CD8-positive, alpha-beta memory T cell (primary cell): ENCODE measurements around the gene WDR48. TPM values are rescaled to one million over a fixed set of nuclear protein-coding genes. Genes with fewer than 3 reads are reported as not detected.

ENCODE experiments used
- CTCF ChIA-PET: fragments of 350-600 bp; sonication (Branson Sonifier 250); formaldehyde crosslinking; loops from one replicate; lab custom pipeline; 2021; ENCODE audit warnings: antibody characterized with exemption; lab: Charles Lee
- POLR2A ChIA-PET: fragments of 350-600 bp; sonication (Branson Sonifier 250); formaldehyde crosslinking; loops from one replicate; lab custom pipeline; 2021; ENCODE audit warnings: antibody characterized with exemption; lab: Charles Lee
- DNase-seq, 5 donors: peaks; one replicate each; pipeline versions ENCODE4 v3.0.0 to v3.0.0-alpha.2; 2020 to 2022; ENCODE audit warnings: mixed read lengths in 1 of 5
- H3K27ac ChIP-seq: one replicate; pipeline ENCODE4 v1.7.0; 2013; ENCODE audit warnings: low read depth, mild to moderate bottlenecking, low read length, moderate library complexity
- H3K27me3 ChIP-seq: 2 replicates; pipeline ENCODE4 v1.7.0; 2013; ENCODE audit warnings: low read length, mild to moderate bottlenecking; ENCODE audit not compliant: insufficient read depth, poor library complexity, severe bottlenecking
- H3K36me3 ChIP-seq: 2 replicates; pipeline ENCODE4 v1.7.0; 2013; ENCODE audit warnings: mild to moderate bottlenecking, low read length, moderate library complexity; ENCODE audit not compliant: insufficient read depth
- H3K4me1 ChIP-seq: 2 replicates; pipeline ENCODE4 v1.7.0; 2013; ENCODE audit warnings: mild to moderate bottlenecking, low read length, moderate library complexity; ENCODE audit not compliant: insufficient read depth
- H3K4me3 ChIP-seq: 2 replicates; pipeline ENCODE4 v1.7.0; 2013; ENCODE audit warnings: mild to moderate bottlenecking, low read length
- H3K9me3 ChIP-seq: 2 replicates; pipeline ENCODE4 v1.7.0; 2013; ENCODE audit warnings: mild to moderate bottlenecking, low read length
- H3K27ac Mint-ChIP-seq, 8 donors: one replicate each; pipeline ENCODE4 v1.8.0; 2020 to 2021; ENCODE audit warnings: mixed read lengths in 8 of 8, mild to moderate bottlenecking in 6 of 8, inconsistent platforms in 3 of 8, moderate library complexity in 3 of 8
- H3K27me3 Mint-ChIP-seq, 2 donors: one replicate each; pipeline ENCODE4 v1.8.0; 2020 to 2021; ENCODE audit warnings: mixed read lengths in 2 of 2, mild to moderate bottlenecking in 1 of 2, moderate library complexity in 1 of 2
- H3K36me3 Mint-ChIP-seq, 3 donors: one replicate each; pipeline ENCODE4 v1.8.0; 2020 to 2021; ENCODE audit warnings: mixed read lengths in 3 of 3, inconsistent platforms in 1 of 3, mild to moderate bottlenecking in 1 of 3
- H3K4me1 Mint-ChIP-seq, 3 donors: one replicate each; pipeline ENCODE4 v1.8.0; 2020 to 2021; ENCODE audit warnings: mixed read lengths in 3 of 3, inconsistent platforms in 1 of 3, mild to moderate bottlenecking in 1 of 3
- H3K4me3 Mint-ChIP-seq, 7 donors: one replicate each; pipeline ENCODE4 v1.8.0; 2020 to 2021; ENCODE audit warnings: mixed read lengths in 7 of 7, mild to moderate bottlenecking in 6 of 7, moderate library complexity in 4 of 7, inconsistent platforms in 2 of 7
- H3K9me3 Mint-ChIP-seq, 5 donors: one replicate each; pipeline ENCODE4 v1.8.0; 2020 to 2022; ENCODE audit warnings: mixed read lengths in 5 of 5, mild to moderate bottlenecking in 3 of 5, moderate library complexity in 2 of 5, inconsistent platforms in 1 of 5
- polyA plus RNA-seq: library from polyadenylated mRNA; unstranded; fragments of 300-500 nt; fragmentation: Illumina TruSeq; gene quantifications from one replicate; pipeline ENCODE4 v1.2.3, GENCODE V29; 2021
- total RNA-seq, 2 experiments: library from RNA; stranded (reverse); gene quantifications; one replicate each; pipeline ENCODE4 v1.2.3, GENCODE V29; 2021

WDR48 gene
- total RNA-seq (10 to 100 TPM; 44.7 to 46.3 TPM), polyA plus RNA-seq (44.7 TPM)

GRCh38 chr3:39051649-39052561, at the start of gene WDR48, which contains the start of gene SCN11A:
TSS of gene WDR48 (plus strand) at chr3:39052016. CDS start at chr3:39052026, 10 bp downstream.
TSS of gene SCN11A (minus strand) at chr3:39051944. CDS start at chr3:38950362, 101,582 bp downstream.
- Histone ChIP-seq H3K36me3 (no peaks in the 10 kb centered on the region), H3K9me3 (no peaks in the 10 kb centered on the region), H3K27ac (peak within 1 kb of the TSS; percentile 86), H3K4me1 (peaks cover 26% of the 10 kb centered on the region), H3K4me3 (peak within 1 kb of the TSS; percentile 75), H3K27me3 (no peaks in the 10 kb centered on the region)
- H3K27ac Mint-ChIP-seq, result peak within 1 kb of the TSS; percentile 95 to 100 (median 100)
- CTCF ChIA-PET, result interaction anchor here (1.3 kb wide), 1 partner anchor 236 kb away, joined by 3 read pairs; no protein-coding TSS in a partner anchor
- H3K9me3 Mint-ChIP-seq, result no peaks in the 10 kb centered on the region
- peak; percentile 86 to 97 (median 90) for DNase-seq
- H3K27me3 Mint-ChIP-seq, result peaks cover 0 to 1% of the 10 kb centered on the region in 2 donors
- H3K36me3 Mint-ChIP-seq, result peaks cover 0 to 11% (median 0%) of the 10 kb centered on the region in 3 donors
- H3K4me3 Mint-ChIP-seq, result peak within 1 kb of the TSS; percentile 90 to 98 (median 95)
- H3K4me1 Mint-ChIP-seq, result peaks cover 42 to 85% (median 77%) of the 10 kb centered on the region in 3 donors
- POLR2A ChIA-PET, result interaction anchor here (1.0 kb wide), 1 partner anchor 332 kb away, joined by 4 read pairs; no protein-coding TSS in a partner anchor

GRCh38 chr3:39005295-39005694, 46.5 kb upstream of the WDR48 start:
- Histone ChIP-seq H3K4me3 (no peak overlapping the region), H3K36me3 (no peaks in the 10 kb centered on the region), H3K9me3 (no peaks in the 10 kb centered on the region), H3K27ac (no peak overlapping the region), H3K27me3 (no peaks in the 10 kb centered on the region), H3K4me1 (no peaks in the 10 kb centered on the region)
- Mint-ChIP-seq H3K27me3 (peaks cover 7 to 42% of the 10 kb centered on the region in 2 donors), H3K9me3 (peaks cover 0 to 4% (median 0%) of the 10 kb centered on the region in 5 donors), H3K4me3 (no peak overlapping the region), H3K36me3 (peaks cover 0 to 4% (median 0%) of the 10 kb centered on the region in 3 donors), H3K4me1 (no peaks in the 10 kb centered on the region), H3K27ac (no peak overlapping the region)
- POLR2A ChIA-PET, result no interaction called here
- CTCF ChIA-PET, result no interaction called here
- DNase-seq, result no peak

GRCh38 chr3:39011191-39011736, 40.6 kb upstream of the WDR48 start:
- DNase-seq, result no peak
- Histone ChIP-seq H3K27ac (no peak overlapping the region), H3K36me3 (no peaks in the 10 kb centered on the region), H3K4me3 (no peak overlapping the region), H3K9me3 (no peaks in the 10 kb centered on the region), H3K27me3 (no peaks in the 10 kb centered on the region), H3K4me1 (no peaks in the 10 kb centered on the region)
- Mint-ChIP-seq H3K4me3 (no peak overlapping the region), H3K36me3 (peaks cover 0 to 4% (median 0%) of the 10 kb centered on the region in 3 donors), H3K9me3 (peaks cover 0 to 4% (median 0%) of the 10 kb centered on the region in 5 donors), H3K27ac (no peak overlapping the region), H3K27me3 (peaks cover 15 to 46% of the 10 kb centered on the region in 2 donors), H3K4me1 (no peaks in the 10 kb centered on the region)
- ChIA-PET CTCF (no interaction called here), POLR2A (no interaction called here)

- H3K36me3 Mint-ChIP-seq, result peaks cover 0 to 4% (median 0%) of the 10 kb centered on the region in 3 donors
- no peak overlapping the region for H3K27ac ChIP-seq
- H3K27ac Mint-ChIP-seq, result no peak overlapping the region
- H3K9me3 ChIP-seq, result no peaks in the 10 kb centered on the region
- no peak overlapping the region for H3K4me3 ChIP-seq
- no peaks in the 10 kb centered on the region for H3K36me3 ChIP-seq
- ChIA-PET POLR2A (no interaction called here), CTCF (no interaction called here)
- H3K4me1 Mint-ChIP-seq, result no peaks in the 10 kb centered on the region
- peaks cover 18 to 44% of the 10 kb centered on the region in 2 donors for H3K27me3 Mint-ChIP-seq
- no peaks in the 10 kb centered on the region for H3K27me3 ChIP-seq
- no peak overlapping the region for H3K4me3 Mint-ChIP-seq
- DNase-seq, result no peak
- no peaks in the 10 kb centered on the region for H3K4me1 ChIP-seq
- H3K9me3 Mint-ChIP-seq, result peaks cover 0 to 2% (median 0%) of the 10 kb centered on the region in 5 donors
Measured at GRCh38 chr3:39013289-39013688, 38.5 kb upstream of the WDR48 start.

GRCh38 chr3:39013921-39014509, 37.8 kb upstream of the WDR48 start:
- no peaks in the 10 kb centered on the region for H3K9me3 ChIP-seq
- DNase-seq, result no peak
- no peaks in the 10 kb centered on the region for H3K4me1 ChIP-seq
- ChIA-PET POLR2A (no interaction called here), CTCF (no interaction called here)
- peaks cover 18 to 46% of the 10 kb centered on the region in 2 donors for H3K27me3 Mint-ChIP-seq
- no peak overlapping the region for H3K4me3 Mint-ChIP-seq
- no peak overlapping the region for H3K4me3 ChIP-seq
- no peak overlapping the region for H3K27ac Mint-ChIP-seq
- H3K27ac ChIP-seq, result no peak overlapping the region
- H3K4me1 Mint-ChIP-seq, result no peaks in the 10 kb centered on the region
- H3K27me3 ChIP-seq, result no peaks in the 10 kb centered on the region
- H3K36me3 Mint-ChIP-seq, result peaks cover 0 to 4% (median 0%) of the 10 kb centered on the region in 3 donors
- peaks cover 0 to 2% (median 0%) of the 10 kb centered on the region in 5 donors for H3K9me3 Mint-ChIP-seq
- H3K36me3 ChIP-seq, result no peaks in the 10 kb centered on the region

- no peaks in the 10 kb centered on the region for H3K9me3 Mint-ChIP-seq
- peaks cover 16 to 59% of the 10 kb centered on the region in 2 donors for H3K27me3 Mint-ChIP-seq
- H3K27me3 ChIP-seq, result no peaks in the 10 kb centered on the region
- H3K4me1 ChIP-seq, result no peaks in the 10 kb centered on the region
- POLR2A ChIA-PET, result no interaction called here
- H3K36me3 ChIP-seq, result no peaks in the 10 kb centered on the region
- no peak overlapping the region for H3K27ac ChIP-seq
- CTCF ChIA-PET, result no interaction called here
- H3K27ac Mint-ChIP-seq, result no peak overlapping the region
- H3K4me3 Mint-ChIP-seq, result no peak overlapping the region
- no peaks in the 10 kb centered on the region for H3K9me3 ChIP-seq
- no peak for DNase-seq
- no peaks in the 10 kb centered on the region for H3K36me3 Mint-ChIP-seq
- H3K4me3 ChIP-seq, result no peak overlapping the region
- H3K4me1 Mint-ChIP-seq, result no peaks in the 10 kb centered on the region
Measured at GRCh38 chr3:39015418-39015817, 36.4 kb upstream of the WDR48 start.

GRCh38 chr3:39019299-39019698, 32.5 kb upstream of the WDR48 start:
- H3K4me3 ChIP-seq, result no peak overlapping the region
- H3K36me3 ChIP-seq, result no peaks in the 10 kb centered on the region
- ChIA-PET POLR2A (no interaction called here), CTCF (no interaction called here)
- no peak for DNase-seq
- H3K27ac ChIP-seq, result no peak overlapping the region
- H3K27me3 ChIP-seq, result no peaks in the 10 kb centered on the region
- Mint-ChIP-seq H3K27me3 (peaks cover 26 to 42% of the 10 kb centered on the region in 2 donors), H3K4me1 (no peaks in the 10 kb centered on the region), H3K4me3 (no peak overlapping the region), H3K9me3 (no peaks in the 10 kb centered on the region), H3K27ac (no peak overlapping the region), H3K36me3 (no peaks in the 10 kb centered on the region)
- no peaks in the 10 kb centered on the region for H3K4me1 ChIP-seq
- no peaks in the 10 kb centered on the region for H3K9me3 ChIP-seq
